Natural killer cell (primary cell): Measurements from ENCODE around the gene ZDHHC19. TPM values are rescaled to one million over a fixed set of nuclear protein-coding genes. Genes with fewer than 3 reads are reported as not detected.

ENCODE experiments used
- ATAC-seq, 3 donors: fragments of 150-1000 bp in 2 of 3; fragments of 200-7000 bp in 1 of 3; cut with Tn5 transposase; 1 replicate in 1 of 3; 2 replicates in 2 of 3; pipeline ENCODE4 v1.10.0; 2021; ENCODE audit warnings: mild to moderate bottlenecking in 2 of 3, moderate library complexity in 2 of 3
- DNase-seq, 2 donors: peaks; one replicate each; pipeline versions ENCODE4 v3.0.0 to v3.0.0-alpha.2; 2013 to 2021; ENCODE audit warnings: mixed read lengths in 1 of 2
- H3K27ac ChIP-seq: one replicate; pipeline ENCODE4 v1.5.1; 2013; ENCODE audit warnings: mild to moderate bottlenecking, low read length
- H3K27me3 ChIP-seq: one replicate; pipeline ENCODE4 v1.6.1; 2013; ENCODE audit warnings: low read length; ENCODE audit not compliant: control insufficient read depth, insufficient read depth
- H3K36me3 ChIP-seq: one replicate; pipeline ENCODE4 v1.6.1; 2013; ENCODE audit warnings: low read length; ENCODE audit not compliant: control insufficient read depth, insufficient read depth
- H3K4me1 ChIP-seq: one replicate; pipeline ENCODE4 v1.6.1; 2013; ENCODE audit warnings: low read length; ENCODE audit not compliant: control insufficient read depth, insufficient read depth
- H3K4me3 ChIP-seq: one replicate; pipeline ENCODE4 v1.5.1; 2013; ENCODE audit warnings: low read length
- H3K9me3 ChIP-seq: one replicate; pipeline ENCODE4 v1.6.1; 2013; ENCODE audit warnings: low read length; ENCODE audit not compliant: control insufficient read depth, insufficient read depth
- H3K27ac Mint-ChIP-seq, 2 donors: one replicate each; pipeline ENCODE4 v1.8.0; 2022; ENCODE audit warnings: mild to moderate bottlenecking in 2 of 2, mixed read lengths in 2 of 2, moderate library complexity in 1 of 2
- H3K27me3 Mint-ChIP-seq, 2 donors: one replicate each; pipeline ENCODE4 v1.8.0; 2022; ENCODE audit warnings: low read depth in 2 of 2, mixed read lengths in 2 of 2
- H3K36me3 Mint-ChIP-seq: one replicate; pipeline ENCODE4 v1.8.0; 2022; ENCODE audit warnings: mixed read lengths
- H3K4me1 Mint-ChIP-seq, 2 donors: one replicate each; pipeline ENCODE4 v1.8.0; 2022; ENCODE audit warnings: mixed read lengths in 2 of 2
- H3K4me3 Mint-ChIP-seq: one replicate; pipeline ENCODE4 v1.8.0; 2022; ENCODE audit warnings: mild to moderate bottlenecking, moderate library complexity, mixed read lengths
- H3K9me3 Mint-ChIP-seq, 2 donors: one replicate each; pipeline ENCODE4 v1.8.0; 2022; ENCODE audit warnings: mixed read lengths in 2 of 2
- WGBS: methylation state at CpG from one replicate; pipeline ENCODE4 v1.1.7; 2013; ENCODE audit warnings: missing lambda C conversion rate; ENCODE audit not compliant: insufficient coverage; 5-methylcytosine and 5-hydroxymethylcytosine counted together
- intact Hi-C: fragments of 100-400 bp; cut with micrococcal nuclease; formaldehyde crosslinking; loops from one replicate; pipeline ENCODE4 v1.14.2; 2022
- total RNA-seq, 4 donors: library from RNA; stranded (reverse); fragments of 120-200 nt in 1 of 4; gene quantifications; one replicate each; pipeline versions ENCODE4 v1.2.3 to v1.2.4, GENCODE V29; 2013 to 2022
- TF ChIP-seq, protein P1 (sequence below): fragments of 200-600 bp; IDR thresholded peaks from one replicate; pipeline ENCODE4 v1.8.0; 2022; ENCODE audit warnings: antibody characterized with exemption

Gene ZDHHC19
- total RNA-seq, 3 donors from 2014 or later (not counting 1 experiment from before 2014, with no cell fraction given), result not detected

DNA sequence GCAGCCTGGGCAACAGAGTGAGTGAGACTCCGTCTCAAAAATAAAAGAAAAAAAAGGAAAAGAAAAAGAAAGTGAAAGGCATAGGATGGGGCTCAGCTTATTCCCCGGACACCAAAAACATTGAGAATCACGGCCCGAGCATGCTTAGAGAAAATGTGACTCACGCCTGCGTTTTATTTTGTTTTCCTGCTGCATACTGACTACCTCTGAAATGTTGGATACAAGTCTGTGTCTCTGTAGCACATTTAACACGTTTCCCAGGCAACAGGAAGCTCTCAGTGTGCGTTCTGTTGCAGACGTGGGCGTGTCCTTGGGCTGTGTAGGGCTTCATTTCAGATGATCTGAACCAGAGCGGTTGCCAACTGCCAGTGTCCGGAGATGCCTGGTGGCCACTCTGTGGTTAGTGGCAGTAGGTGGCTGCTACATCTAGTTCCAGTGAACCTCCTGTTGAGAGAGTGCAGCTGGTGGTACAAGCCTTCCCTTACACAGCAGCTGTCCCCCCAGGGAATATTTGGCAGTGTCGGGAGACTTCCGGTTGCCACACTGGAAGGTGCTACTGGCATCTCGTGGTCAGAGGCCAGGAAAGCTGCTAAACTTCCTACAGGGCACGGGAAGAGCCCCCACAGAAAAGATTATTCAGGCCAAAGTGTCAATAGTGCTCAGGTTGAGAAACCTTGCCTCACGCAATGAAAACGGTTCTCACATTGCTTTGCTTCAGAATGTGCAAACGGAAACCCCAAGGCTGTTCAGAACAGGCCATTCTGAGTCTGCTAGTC, 8.2 kb upstream of the ZDHHC19 start:
- Mint-ChIP-seq H3K9me3 (no peaks in the 10 kb centered on the region), H3K27ac (peak overlapping the region; percentile 60 to 84), H3K36me3 (no peaks in the 10 kb centered on the region), H3K27me3 (no peaks in the 10 kb centered on the region), H3K4me3 (peak overlapping the region; percentile 82), H3K4me1 (peaks cover 14 to 16% of the 10 kb centered on the region in 2 donors)
- H3K4me3 ChIP-seq, result peak overlapping the region; percentile 34
- 9% methylated on average over 19 of the region's 19 CpGs for WGBS
- TF ChIP-seq, protein P1, sequence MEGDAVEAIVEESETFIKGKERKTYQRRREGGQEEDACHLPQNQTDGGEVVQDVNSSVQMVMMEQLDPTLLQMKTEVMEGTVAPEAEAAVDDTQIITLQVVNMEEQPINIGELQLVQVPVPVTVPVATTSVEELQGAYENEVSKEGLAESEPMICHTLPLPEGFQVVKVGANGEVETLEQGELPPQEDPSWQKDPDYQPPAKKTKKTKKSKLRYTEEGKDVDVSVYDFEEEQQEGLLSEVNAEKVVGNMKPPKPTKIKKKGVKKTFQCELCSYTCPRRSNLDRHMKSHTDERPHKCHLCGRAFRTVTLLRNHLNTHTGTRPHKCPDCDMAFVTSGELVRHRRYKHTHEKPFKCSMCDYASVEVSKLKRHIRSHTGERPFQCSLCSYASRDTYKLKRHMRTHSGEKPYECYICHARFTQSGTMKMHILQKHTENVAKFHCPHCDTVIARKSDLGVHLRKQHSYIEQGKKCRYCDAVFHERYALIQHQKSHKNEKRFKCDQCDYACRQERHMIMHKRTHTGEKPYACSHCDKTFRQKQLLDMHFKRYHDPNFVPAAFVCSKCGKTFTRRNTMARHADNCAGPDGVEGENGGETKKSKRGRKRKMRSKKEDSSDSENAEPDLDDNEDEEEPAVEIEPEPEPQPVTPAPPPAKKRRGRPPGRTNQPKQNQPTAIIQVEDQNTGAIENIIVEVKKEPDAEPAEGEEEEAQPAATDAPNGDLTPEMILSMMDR, result no peak
- no peak overlapping the region for H3K27ac ChIP-seq
- intact Hi-C loops, result no loop called here
- H3K36me3 ChIP-seq, result no peaks in the 10 kb centered on the region
- no peaks in the 10 kb centered on the region for H3K27me3 ChIP-seq
- no peaks in the 10 kb centered on the region for H3K9me3 ChIP-seq
- H3K4me1 ChIP-seq, result peaks cover 21% of the 10 kb centered on the region
- peak; percentile 38 to 82 for DNase-seq
- ATAC-seq, result peak; percentile 88 to 91 (median 89)

DNA sequence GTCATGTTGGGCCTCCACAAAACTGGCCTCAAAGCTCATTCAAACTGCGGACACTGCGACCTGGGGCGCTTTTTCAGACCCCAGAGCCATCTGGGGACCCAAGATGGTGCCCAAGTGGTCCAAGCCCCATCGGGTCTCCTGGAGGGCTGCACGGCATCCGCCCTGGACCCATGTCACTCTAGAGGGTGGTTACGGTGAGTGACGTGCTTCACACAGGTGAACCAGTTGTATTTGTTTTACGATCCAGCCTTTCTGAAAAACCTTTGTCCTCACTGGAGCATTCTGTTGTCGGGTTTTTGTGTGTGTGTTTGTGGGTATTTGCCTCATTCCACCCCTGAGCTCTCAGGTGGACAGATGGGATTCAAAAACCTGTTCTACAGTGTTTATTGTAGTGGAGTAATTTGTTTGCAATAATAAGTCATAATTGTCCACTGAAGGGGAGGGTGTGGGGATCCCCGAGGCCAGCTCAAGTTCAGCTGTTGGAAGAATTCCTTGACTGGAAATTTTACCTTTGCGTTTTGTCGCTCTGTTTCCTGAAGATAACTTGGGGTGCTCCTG, 7.0 kb upstream of the ZDHHC19 start:
- Histone ChIP-seq H3K36me3 (no peaks in the 10 kb centered on the region), H3K27me3 (no peaks in the 10 kb centered on the region), H3K4me1 (peaks cover 21% of the 10 kb centered on the region), H3K4me3 (no peak overlapping the region), H3K27ac (no peak overlapping the region), H3K9me3 (no peaks in the 10 kb centered on the region)
- DNase-seq, result no peak
- TF ChIP-seq, protein P1, result no peak
- Mint-ChIP-seq H3K36me3 (no peaks in the 10 kb centered on the region), H3K4me3 (no peak overlapping the region), H3K4me1 (peaks cover 14 to 16% of the 10 kb centered on the region in 2 donors), H3K9me3 (no peaks in the 10 kb centered on the region), H3K27me3 (no peaks in the 10 kb centered on the region), H3K27ac (peak overlapping the region in 1 of 2 donors; percentile 3)
- 95% methylated on average over 13 of the region's 13 CpGs for WGBS
- intact Hi-C loops, result no loop called here
- ATAC-seq, result no peak

DNA sequence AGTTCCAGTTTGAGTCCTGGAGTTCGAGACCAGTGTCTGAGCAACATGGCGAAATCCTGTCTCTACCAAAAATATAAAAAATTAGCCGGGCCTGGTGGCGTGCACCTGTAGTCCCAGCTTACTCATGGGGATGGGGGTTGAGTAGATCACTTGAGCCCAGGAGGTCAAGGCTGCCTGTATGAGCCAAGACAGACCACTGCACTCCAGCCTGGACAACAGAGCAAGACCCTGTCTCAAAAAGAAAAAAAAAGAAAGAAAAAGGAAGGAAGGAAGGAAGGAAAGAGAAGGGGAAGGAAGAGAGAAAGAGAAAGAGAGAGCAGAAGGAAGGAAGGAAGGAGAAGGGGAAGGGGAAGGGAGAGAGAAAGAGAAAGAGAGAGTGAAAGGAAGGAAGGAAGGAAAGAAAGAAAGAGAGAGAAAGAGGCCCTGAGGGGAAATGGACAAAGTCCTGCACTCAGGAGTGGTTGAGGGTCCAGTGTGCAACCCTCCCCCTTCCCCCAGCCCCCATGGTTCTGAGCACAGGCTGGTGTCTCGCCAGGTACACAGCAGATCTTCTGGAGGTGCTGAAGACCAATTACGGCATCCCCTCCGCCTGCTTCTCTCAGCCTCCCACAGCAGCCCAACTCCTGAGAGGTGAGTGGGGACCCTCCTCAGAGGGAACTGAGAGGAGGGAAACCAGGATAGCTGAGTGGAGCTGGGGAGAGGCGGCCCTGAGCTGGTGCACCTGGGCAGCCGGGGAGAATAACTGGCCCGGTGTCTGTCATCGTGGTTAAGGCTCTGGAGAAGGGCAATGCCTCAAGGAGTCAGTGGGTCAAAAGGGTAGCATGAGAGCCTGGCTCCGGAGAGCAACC, 6.3 kb upstream of the ZDHHC19 start:
- no peaks in the 10 kb centered on the region for H3K36me3 ChIP-seq
- no peaks in the 10 kb centered on the region for H3K9me3 ChIP-seq
- TF ChIP-seq, protein P1, result no peak
- no peaks in the 10 kb centered on the region for H3K36me3 Mint-ChIP-seq
- H3K27ac ChIP-seq, result no peak overlapping the region
- H3K27me3 Mint-ChIP-seq, result no peaks in the 10 kb centered on the region
- 91% methylated on average over 8 of the region's 12 CpGs for WGBS
- no peaks in the 10 kb centered on the region for H3K9me3 Mint-ChIP-seq
- no peaks in the 10 kb centered on the region for H3K27me3 ChIP-seq
- ATAC-seq (no peak), DNase-seq (no peak)
- peak overlapping the region; percentile 43 for H3K4me3 Mint-ChIP-seq
- intact Hi-C loops, result no loop called here
- peaks cover 21% of the 10 kb centered on the region for H3K4me1 ChIP-seq
- peak overlapping the region in 1 of 2 donors; percentile 3 for H3K27ac Mint-ChIP-seq
- H3K4me1 Mint-ChIP-seq, result peaks cover 14 to 16% of the 10 kb centered on the region in 2 donors
- H3K4me3 ChIP-seq, result no peak overlapping the region
